PC-3 (cell line): Measurements from ENCODE around the gene FAM81B.

Source experiments
- EZH2 ChIP-seq: fragments of 300-600 bp; sonication (generic); IDR thresholded peaks from one replicate; pipeline ENCODE4 v1.6.1; 2017; ENCODE audit warnings: antibody characterized with exemption, mild to moderate bottlenecking, low read length; ENCODE audit not compliant: unreplicated experiment
- EZH2phosphoT487 ChIP-seq: fragments of 300-600 bp; sonication (generic); IDR thresholded peaks from 2 replicates; pipeline ENCODE4 v1.6.1; 2018; ENCODE audit warnings: mild to moderate bottlenecking, antibody characterized with exemption, low read length, borderline replicate concordance
- TF ChIP-seq, protein P1 (sequence below): fragments of 300-600 bp; sonication (generic); conservative IDR thresholded peaks from 2 replicates; pipeline ENCODE4 v1.5.1; 2017; ENCODE audit warnings: antibody characterized with exemption, low read depth, mild to moderate bottlenecking, low read length

DNA sequence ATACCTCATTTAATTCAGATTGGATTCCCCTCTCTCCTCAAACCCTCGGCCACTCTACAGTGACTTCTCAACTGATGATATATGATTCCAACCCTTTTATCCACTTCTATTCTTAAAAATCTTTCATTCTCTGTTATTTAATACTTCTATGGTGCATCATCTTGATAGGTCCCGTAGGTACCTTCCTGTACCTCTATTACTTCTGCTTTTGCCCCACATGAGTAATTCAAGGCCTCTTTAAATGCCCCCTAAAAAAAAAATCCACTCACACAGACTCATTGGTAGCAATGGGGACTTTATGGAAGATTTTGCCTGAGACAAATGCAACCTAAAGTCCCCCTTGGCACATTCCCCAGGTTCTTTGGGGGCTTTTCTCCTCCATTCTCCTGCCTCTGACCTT is 54.3 kb downstream of the FAM81B start:
- TF ChIP-seq, protein P1, sequence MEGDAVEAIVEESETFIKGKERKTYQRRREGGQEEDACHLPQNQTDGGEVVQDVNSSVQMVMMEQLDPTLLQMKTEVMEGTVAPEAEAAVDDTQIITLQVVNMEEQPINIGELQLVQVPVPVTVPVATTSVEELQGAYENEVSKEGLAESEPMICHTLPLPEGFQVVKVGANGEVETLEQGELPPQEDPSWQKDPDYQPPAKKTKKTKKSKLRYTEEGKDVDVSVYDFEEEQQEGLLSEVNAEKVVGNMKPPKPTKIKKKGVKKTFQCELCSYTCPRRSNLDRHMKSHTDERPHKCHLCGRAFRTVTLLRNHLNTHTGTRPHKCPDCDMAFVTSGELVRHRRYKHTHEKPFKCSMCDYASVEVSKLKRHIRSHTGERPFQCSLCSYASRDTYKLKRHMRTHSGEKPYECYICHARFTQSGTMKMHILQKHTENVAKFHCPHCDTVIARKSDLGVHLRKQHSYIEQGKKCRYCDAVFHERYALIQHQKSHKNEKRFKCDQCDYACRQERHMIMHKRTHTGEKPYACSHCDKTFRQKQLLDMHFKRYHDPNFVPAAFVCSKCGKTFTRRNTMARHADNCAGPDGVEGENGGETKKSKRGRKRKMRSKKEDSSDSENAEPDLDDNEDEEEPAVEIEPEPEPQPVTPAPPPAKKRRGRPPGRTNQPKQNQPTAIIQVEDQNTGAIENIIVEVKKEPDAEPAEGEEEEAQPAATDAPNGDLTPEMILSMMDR: no peak
- TF ChIP-seq EZH2phosphoT487: no peak
- no peak for TF ChIP-seq EZH2
